Ectodermal cell (in vitro differentiated cells): ENCODE results near the gene ARID4B.

Source experiments
- H3K27ac ChIP-seq: 2 replicates; pipeline ENCODE4 v1.7.0; 2013; ENCODE audit warnings: mild to moderate bottlenecking, low read depth, low read length; ENCODE audit not compliant: insufficient read depth, poor library complexity, severe bottlenecking
- H3K27me3 ChIP-seq: 2 replicates; pipeline ENCODE4 v1.7.0; 2013; ENCODE audit warnings: mild to moderate bottlenecking, low read length; ENCODE audit not compliant: insufficient read depth, control insufficient read depth, poor library complexity, severe bottlenecking
- H3K36me3 ChIP-seq: one replicate; pipeline ENCODE4 v1.7.0; 2013; ENCODE audit warnings: low read length; ENCODE audit not compliant: control insufficient read depth, insufficient read depth
- H3K4me1 ChIP-seq: one replicate; pipeline ENCODE4 v1.7.0; 2013; ENCODE audit warnings: low read length; ENCODE audit not compliant: control insufficient read depth, insufficient read depth
- H3K4me3 ChIP-seq: 2 replicates; pipeline ENCODE4 v1.7.0; 2013; ENCODE audit warnings: low read depth, low read length, control low read depth; ENCODE audit not compliant: insufficient read depth
- H3K9me3 ChIP-seq: 2 replicates; pipeline ENCODE4 v1.7.0; 2013; ENCODE audit warnings: mild to moderate bottlenecking, low read length, moderate library complexity; ENCODE audit not compliant: control insufficient read depth
- WGBS, 2 experiments: methylation state at CpG; one replicate each; pipeline ENCODE4 v1.1.7; 2013; ENCODE audit warnings: missing lambda C conversion rate in 2 of 2; 5-methylcytosine and 5-hydroxymethylcytosine counted together

Gene ARID4B

GRCh38 chr1:235299169-235299858, 28.7 kb downstream of the ARID4B start:
- Histone ChIP-seq H3K27ac (no peak overlapping the region), H3K36me3 (no peaks in the 10 kb centered on the region), H3K4me1 (no peaks in the 10 kb centered on the region), H3K4me3 (no peak overlapping the region), H3K27me3 (no peaks in the 10 kb centered on the region), H3K9me3 (no peaks in the 10 kb centered on the region)
- WGBS, 2 experiments: 93 to 94% methylated on average over 9 to 10 of the region's 10 CpGs

GRCh38 chr1:235298758-235299157, 29.2 kb downstream of the ARID4B start:
- no peak overlapping the region for H3K4me3 ChIP-seq
- H3K9me3 ChIP-seq: no peaks in the 10 kb centered on the region
- no peak overlapping the region for H3K27ac ChIP-seq
- H3K4me1 ChIP-seq: no peaks in the 10 kb centered on the region
- WGBS, 2 experiments: 86 to 91% methylated on average over 2 of the region's 2 CpGs
- no peaks in the 10 kb centered on the region for H3K36me3 ChIP-seq
- H3K27me3 ChIP-seq: no peaks in the 10 kb centered on the region

- no peaks in the 10 kb centered on the region for H3K36me3 ChIP-seq
- no peaks in the 10 kb centered on the region for H3K27me3 ChIP-seq
- no peaks in the 10 kb centered on the region for H3K4me1 ChIP-seq
- no peaks in the 10 kb centered on the region for H3K9me3 ChIP-seq
- H3K4me3 ChIP-seq: no peak overlapping the region
- H3K27ac ChIP-seq: no peak overlapping the region
- 95 to 99% methylated on average over 3 of the region's 3 CpGs for WGBS, 2 experiments
Observed at GRCh38 chr1:235297579-235297978, 30.4 kb downstream of the ARID4B start.

GRCh38 chr1:235296729-235297128, 31.2 kb downstream of the ARID4B start:
- no peaks in the 10 kb centered on the region for H3K9me3 ChIP-seq
- WGBS, 2 experiments: 95 to 97% methylated on average over 1 of the region's 1 CpG
- no peaks in the 10 kb centered on the region for H3K36me3 ChIP-seq
- H3K4me3 ChIP-seq: no peak overlapping the region
- no peak overlapping the region for H3K27ac ChIP-seq
- no peaks in the 10 kb centered on the region for H3K4me1 ChIP-seq
- H3K27me3 ChIP-seq: no peaks in the 10 kb centered on the region

- no peaks in the 10 kb centered on the region for H3K9me3 ChIP-seq
- 91 to 93% methylated on average over 5 of the region's 5 CpGs for WGBS, 2 experiments
- no peaks in the 10 kb centered on the region for H3K4me1 ChIP-seq
- no peaks in the 10 kb centered on the region for H3K36me3 ChIP-seq
- H3K27me3 ChIP-seq: no peaks in the 10 kb centered on the region
- H3K27ac ChIP-seq: no peak overlapping the region
- no peak overlapping the region for H3K4me3 ChIP-seq
Observed at GRCh38 chr1:235295902-235296350, 32.1 kb downstream of the ARID4B start.

GRCh38 chr1:235293322-235293942, 34.5 kb downstream of the ARID4B start:
- Histone ChIP-seq H3K9me3 (no peaks in the 10 kb centered on the region), H3K36me3 (no peaks in the 10 kb centered on the region), H3K4me3 (no peak overlapping the region), H3K27me3 (no peaks in the 10 kb centered on the region), H3K27ac (no peak overlapping the region), H3K4me1 (no peaks in the 10 kb centered on the region)

- Histone ChIP-seq H3K9me3 (no peaks in the 10 kb centered on the region), H3K4me1 (no peaks in the 10 kb centered on the region), H3K36me3 (no peaks in the 10 kb centered on the region), H3K27me3 (no peaks in the 10 kb centered on the region), H3K4me3 (no peak overlapping the region), H3K27ac (no peak overlapping the region)
- 93 to 95% methylated on average over 4 of the region's 4 CpGs for WGBS, 2 experiments
Observed at GRCh38 chr1:235292790-235293189, 35.2 kb downstream of the ARID4B start.

- no peaks in the 10 kb centered on the region for H3K27me3 ChIP-seq
- H3K36me3 ChIP-seq: no peaks in the 10 kb centered on the region
- 86 to 89% methylated on average over 6 of the region's 6 CpGs for WGBS, 2 experiments
- H3K4me1 ChIP-seq: no peaks in the 10 kb centered on the region
- no peaks in the 10 kb centered on the region for H3K9me3 ChIP-seq
- no peak overlapping the region for H3K4me3 ChIP-seq
- H3K27ac ChIP-seq: no peak overlapping the region
Observed at GRCh38 chr1:235291599-235292091, 36.3 kb downstream of the ARID4B start.

- no peaks in the 10 kb centered on the region for H3K4me1 ChIP-seq
- no peak overlapping the region for H3K4me3 ChIP-seq
- H3K27me3 ChIP-seq: no peaks in the 10 kb centered on the region
- no peak overlapping the region for H3K27ac ChIP-seq
- no peaks in the 10 kb centered on the region for H3K9me3 ChIP-seq
- 89 to 91% methylated on average over 11 to 12 of the region's 12 CpGs for WGBS, 2 experiments
- H3K36me3 ChIP-seq: no peaks in the 10 kb centered on the region
Observed at GRCh38 chr1:235290740-235291502, 37.1 kb downstream of the ARID4B start.
